Endothelial cell of umbilical vein (primary cell): ENCODE results near the gene RNASE7. TPM values are rescaled to one million over a fixed set of nuclear protein-coding genes. Genes with fewer than 3 reads are reported as not detected.

Source experiments
- BruUV-seq: library from RNA; stranded (reverse); fragments of 400-500 nt; replicated peaks from 2 replicates; lab custom pipeline; 2021; lab: Mats Ljungman, UMichigan
- CTCF ChIA-PET: fragments of 300-600, 350-600 bp; sonication (Branson Sonifier 250); formaldehyde crosslinking; loops from one replicate; lab custom pipeline; 2021; ENCODE audit warnings: antibody characterized with exemption, inconsistent platforms; lab: Charles Lee
- POLR2A ChIA-PET: fragments of 300-600, 350-600 bp; sonication (Branson Sonifier 250); formaldehyde crosslinking; loops from one replicate; lab custom pipeline; 2021; ENCODE audit warnings: antibody characterized with exemption, inconsistent platforms; lab: Charles Lee
- DNase-seq: peaks from one replicate; pipeline ENCODE4 v3.0.0-alpha.2; 2011; ENCODE audit warnings: low read depth, low spot score
- FAIRE-seq: peaks from 2 replicates; lab custom pipeline; 2011; peaks lifted over from hg19 to GRCh38; lab: Jason Lieb, UNC
- H2AFZ ChIP-seq: 2 replicates; pipeline ENCODE4 v1.6.0; 2012; ENCODE audit warnings: low read depth, low read length, control low read depth, inconsistent platforms
- H3K27ac ChIP-seq: 2 replicates; pipeline ENCODE4 v1.5.1; 2011; ENCODE audit warnings: low read depth, mild to moderate bottlenecking, control low read depth, low read length, moderate library complexity; ENCODE audit not compliant: insufficient read depth
- H3K27me3 ChIP-seq, 2 experiments: 2 replicates each; pipeline versions ENCODE4 v1.6.0 to v1.6.1; 2011; ENCODE audit warnings: low read length in 2 of 2, mixed read lengths in 1 of 2; ENCODE audit not compliant: control insufficient read depth in 2 of 2, insufficient read depth in 2 of 2
- H3K36me3 ChIP-seq, 2 experiments: 2 replicates in 1 of 2; 3 replicates in 1 of 2; pipeline ENCODE4 v1.5.1; 2011; ENCODE audit warnings: low read length in 2 of 2, mild to moderate bottlenecking in 1 of 2, moderate library complexity in 1 of 2; ENCODE audit not compliant: control insufficient read depth in 2 of 2, insufficient read depth in 2 of 2; ENCODE audit errors: extremely low read depth in 1 of 2
- H3K4me1 ChIP-seq: 3 replicates; pipeline ENCODE4 v1.5.1; 2011; ENCODE audit warnings: mild to moderate bottlenecking, low read length; ENCODE audit not compliant: control insufficient read depth, insufficient read depth; ENCODE audit errors: extremely low read depth
- H3K4me2 ChIP-seq: 2 replicates; pipeline ENCODE4 v1.6.1; 2011; ENCODE audit warnings: low read length, control low read depth, mixed read lengths; ENCODE audit not compliant: insufficient read depth
- H3K4me3 ChIP-seq, 3 experiments: fragments of 200-600 bp in 1 of 3; sonication (generic), shearing (Covaris generic) in 1 of 3; replicated peaks in 1 of 3; 2 replicates each; pipeline ENCODE4 v1.5.1; 2011 to 2016; ENCODE audit warnings: control low read depth in 3 of 3, low read length in 3 of 3, mild to moderate bottlenecking in 2 of 3, inconsistent platforms in 1 of 3, low read depth in 1 of 3, moderate library complexity in 1 of 3; ENCODE audit not compliant: insufficient read depth in 1 of 3
- H3K79me2 ChIP-seq: 2 replicates; pipeline ENCODE4 v1.6.0; 2012; ENCODE audit warnings: low read length, inconsistent platforms; ENCODE audit not compliant: control insufficient read depth, insufficient read depth
- H3K9ac ChIP-seq: replicated peaks from 2 replicates; pipeline ENCODE3; 2011; ENCODE audit warnings: low read length, control low read depth; ENCODE audit not compliant: insufficient read depth; ENCODE audit errors: extremely low read depth
- H3K9me1 ChIP-seq: replicated peaks from 3 replicates; pipeline ENCODE4 v1.6.0; 2011; ENCODE audit warnings: mild to moderate bottlenecking, low read length; ENCODE audit not compliant: control insufficient read depth, insufficient read depth; ENCODE audit errors: extremely low read depth
- H3K9me3 ChIP-seq: replicated peaks from 2 replicates; pipeline ENCODE4 v1.5.1; 2012; ENCODE audit warnings: low read length, inconsistent platforms; ENCODE audit not compliant: control insufficient read depth, insufficient read depth
- H4K20me1 ChIP-seq: replicated peaks from 2 replicates; pipeline ENCODE3; 2011; ENCODE audit warnings: mild to moderate bottlenecking, low read length; ENCODE audit not compliant: control insufficient read depth, insufficient read depth; ENCODE audit errors: extremely low read depth
- EZH2 ChIP-seq: IDR thresholded peaks from 2 replicates; pipeline ENCODE4 v1.6.1; 2012; ENCODE audit warnings: borderline replicate concordance, low read depth, mild to moderate bottlenecking, moderate library complexity, low read length, inconsistent platforms; ENCODE audit not compliant: severe bottlenecking
- FOS ChIP-seq: IDR thresholded peaks from 2 replicates; pipeline ENCODE4 v1.6.1; 2011; ENCODE audit warnings: mild to moderate bottlenecking, low read length, moderate library complexity, borderline replicate concordance; ENCODE audit not compliant: insufficient read depth
- GATA2 ChIP-seq: IDR thresholded peaks from 2 replicates; pipeline ENCODE4 v1.7.0; 2011; ENCODE audit warnings: low read depth, mild to moderate bottlenecking, moderate library complexity, mixed read lengths, low read length; ENCODE audit not compliant: insufficient read length, insufficient read depth
- JUN ChIP-seq: IDR thresholded peaks from 2 replicates; pipeline ENCODE4 v1.6.1; 2011; ENCODE audit warnings: borderline replicate concordance, low read depth; ENCODE audit not compliant: insufficient read length, insufficient read depth
- MYC ChIP-seq: IDR thresholded peaks from one replicate; pipeline ENCODE4 v1.6.1; 2011; ENCODE audit warnings: mild to moderate bottlenecking, low read depth, low read length
- POLR2A ChIP-seq: IDR thresholded peaks from 2 replicates; pipeline ENCODE4 v1.6.1; 2012; ENCODE audit warnings: low read depth, mild to moderate bottlenecking, control low read depth, low read length
- POLR2AphosphoS5 ChIP-seq: IDR thresholded peaks from 2 replicates; pipeline ENCODE4 v1.6.1; 2012; ENCODE audit warnings: low read depth, mild to moderate bottlenecking, control low read depth, low read length, moderate library complexity; ENCODE audit not compliant: insufficient read depth
- dilution Hi-C: fragments of 300-500 bp; cut with MboI; formaldehyde crosslinking; loops from one replicate; pipeline ENCODE4 v1.15.0; 2019; ENCODE audit warnings: low sequenced_read_pairs; ENCODE audit not compliant: extremely low pct_ligation_motif_present
- intact Hi-C: fragments of 100-400 bp; cut with micrococcal nuclease; formaldehyde crosslinking; loops from one replicate; pipeline ENCODE4 v1.10.0; 2022
- polyA plus RNA-seq, 4 experiments: library from polyadenylated mRNA; depleted of rRNA in 3 of 4; stranded (reverse) in 3 of 4; unstranded in 1 of 4; fragments of >200 nt; gene quantifications; 2 replicates each; pipeline versions ENCODE4 v1.2.1 to v1.2.3, GENCODE V29; 2011 to 2012; ENCODE audit warnings: missing spikeins in 1 of 4
- total RNA-seq: library from RNA; stranded (reverse); gene quantifications from 2 replicates; pipeline ENCODE4 v1.2.3, GENCODE V29; 2021
- TF ChIP-seq, protein P1 (sequence below): IDR thresholded peaks from 2 replicates; pipeline ENCODE4 v1.6.1; 2011; ENCODE audit not compliant: insufficient read depth, insufficient read length
- TF ChIP-seq, protein P2 (sequence below), 2 donors: IDR thresholded peaks; 1 replicate in 1 of 2; 2 replicates in 1 of 2; pipeline ENCODE4 v1.5.1; 2011; ENCODE audit warnings: low read length in 2 of 2, mild to moderate bottlenecking in 2 of 2, moderate library complexity in 2 of 2, control low read depth in 1 of 2, inconsistent platforms in 1 of 2, low read depth in 1 of 2; ENCODE audit not compliant: insufficient read depth in 1 of 2; ENCODE audit errors: extremely low read depth in 1 of 2

RNASE7 gene
- total and polyA plus RNA-seq, 2 donors (not counting 3 experiments of a cell fraction or from before 2014, with no cell fraction given), result not detected

DNA sequence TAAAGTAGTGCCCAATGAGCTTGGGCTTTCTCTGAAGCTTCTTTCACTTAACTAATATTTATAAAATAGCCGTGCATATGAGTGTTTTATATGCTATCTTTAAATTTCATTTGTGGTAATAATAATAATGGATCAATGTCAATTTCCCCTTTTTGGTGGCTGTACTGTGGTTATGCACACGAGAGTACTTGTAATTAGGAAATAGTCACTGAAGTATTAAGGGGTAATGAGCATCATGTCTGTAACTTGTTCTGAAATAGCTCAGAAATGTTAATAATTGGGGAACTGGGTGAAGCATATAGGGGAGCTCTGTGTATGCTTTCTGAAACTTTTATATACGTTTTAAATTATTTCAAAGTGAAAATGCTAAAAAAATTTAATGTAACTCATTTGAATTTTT is 8.4 kb downstream of the RNASE7 start:
- no peak overlapping the region for H3K9ac ChIP-seq

More for the DNA sequence above, 8.4 kb downstream of the RNASE7 start:
- Histone ChIP-seq H3K36me3 (no peaks in the 10 kb centered on the region), H3K9me3 (no peaks in the 10 kb centered on the region), H3K4me3 (no peak overlapping the region), H3K4me1 (no peaks in the 10 kb centered on the region), H3K27ac (no peak overlapping the region), H3K4me2 (no peak overlapping the region), H3K79me2 (no peaks in the 10 kb centered on the region), H3K27me3 (peaks cover 22 to 29% of the 10 kb centered on the region in 2 experiments), H4K20me1 (no peaks in the 10 kb centered on the region), H2AFZ (no peak overlapping the region), H3K9me1 (no peaks in the 10 kb centered on the region)
- POLR2A ChIA-PET, result no interaction called here
- TF ChIP-seq, protein P1, sequence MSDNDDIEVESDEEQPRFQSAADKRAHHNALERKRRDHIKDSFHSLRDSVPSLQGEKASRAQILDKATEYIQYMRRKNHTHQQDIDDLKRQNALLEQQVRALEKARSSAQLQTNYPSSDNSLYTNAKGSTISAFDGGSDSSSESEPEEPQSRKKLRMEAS, result no peak
- TF ChIP-seq, protein P2, sequence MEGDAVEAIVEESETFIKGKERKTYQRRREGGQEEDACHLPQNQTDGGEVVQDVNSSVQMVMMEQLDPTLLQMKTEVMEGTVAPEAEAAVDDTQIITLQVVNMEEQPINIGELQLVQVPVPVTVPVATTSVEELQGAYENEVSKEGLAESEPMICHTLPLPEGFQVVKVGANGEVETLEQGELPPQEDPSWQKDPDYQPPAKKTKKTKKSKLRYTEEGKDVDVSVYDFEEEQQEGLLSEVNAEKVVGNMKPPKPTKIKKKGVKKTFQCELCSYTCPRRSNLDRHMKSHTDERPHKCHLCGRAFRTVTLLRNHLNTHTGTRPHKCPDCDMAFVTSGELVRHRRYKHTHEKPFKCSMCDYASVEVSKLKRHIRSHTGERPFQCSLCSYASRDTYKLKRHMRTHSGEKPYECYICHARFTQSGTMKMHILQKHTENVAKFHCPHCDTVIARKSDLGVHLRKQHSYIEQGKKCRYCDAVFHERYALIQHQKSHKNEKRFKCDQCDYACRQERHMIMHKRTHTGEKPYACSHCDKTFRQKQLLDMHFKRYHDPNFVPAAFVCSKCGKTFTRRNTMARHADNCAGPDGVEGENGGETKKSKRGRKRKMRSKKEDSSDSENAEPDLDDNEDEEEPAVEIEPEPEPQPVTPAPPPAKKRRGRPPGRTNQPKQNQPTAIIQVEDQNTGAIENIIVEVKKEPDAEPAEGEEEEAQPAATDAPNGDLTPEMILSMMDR (IDR thresholded peaks at IDR 0.05; ENCODE audit: extremely low read depth in 1 of 2, insufficient read depth in 1 of 2, low read depth in 1 of 2, low read length in 2 of 2), result no peak
- no peak for TF ChIP-seq EZH2
- no peak for TF ChIP-seq JUN
- TF ChIP-seq POLR2AphosphoS5, result no peak
- no peak for TF ChIP-seq GATA2
- no peak for TF ChIP-seq MYC
- TF ChIP-seq POLR2A, result no peak
- TF ChIP-seq FOS, result no peak
- DNase-seq (no peak), FAIRE-seq (no peak)
- dilution Hi-C loops (no loop called here), intact Hi-C loops (no loop called here)
- CTCF ChIA-PET, result interaction anchor here (1.2 to 2.4 kb wide), 4 partner anchors 10 to 36 kb away, joined by 3 to 10 read pairs (median 4); no protein-coding TSS in a partner anchor
- BruUV-seq, result no TSS peak
